ENCODE results near the gene SHC3. TPM values are rescaled to one million over a fixed set of nuclear protein-coding genes. Genes with fewer than 3 reads are reported as not detected.

Gene SHC3
- total RNA-seq, 1 experiment from 2014 or later: 0.27 TPM

- Histone ChIP-seq H3K9me3 (ENCODE audit: control insufficient read depth in 1 of 2, insufficient read depth in 1 of 2, low read depth in 1 of 2, low read length in 2 of 2) (no peaks in the 10 kb centered on the region), H3K4me1 (ENCODE audit: control insufficient read depth in 1 of 2, insufficient read depth in 2 of 2, low read length in 2 of 2) (peaks cover 20 to 24% of the 10 kb centered on the region in 2 experiments; a peak in 3 of 4 replicates), H3K4me3 (replicated peaks in 1 of 2; ENCODE audit: low read depth in 1 of 2, low read length in 2 of 2) (no peak overlapping the region), H3K79me2 (ENCODE audit: insufficient read depth, low read length) (no peaks in the 10 kb centered on the region), H3K9me2 (ENCODE audit: insufficient read depth) (no peaks in the 10 kb centered on the region), H3K27me3 (ENCODE audit: insufficient read depth, low read length) (no peaks in the 10 kb centered on the region), H3K36me3 (ENCODE audit: control insufficient read depth in 1 of 2, insufficient read depth in 2 of 2, low read length in 2 of 2) (no peaks in the 10 kb centered on the region), H4K20me1 (ENCODE audit: insufficient read depth) (no peaks in the 10 kb centered on the region), H3K9ac (ENCODE audit: low read length) (no peak overlapping the region), H3K4me2 (ENCODE audit: low read length) (peak overlapping the region; percentile 59), H2AFZ (ENCODE audit: low read depth, low read length, poor library complexity, severe bottlenecking) (no peak overlapping the region), H3K27ac (ENCODE audit: low read depth, low read length) (no peak overlapping the region)
- intact Hi-C loops (cut with micrococcal nuclease): no loop called here
- ChIA-PET POLR2A (no interaction called here), CTCF (no interaction called here), RAD21 (ENCODE audit: low non-redundant PET in 1 of 2, low total read pairs in 2 of 2, uncharacterized antibody in 2 of 2, unreplicated experiment in 2 of 2) (no interaction called here)
- TF ChIP-seq CBX3 (IDR thresholded peaks at IDR 0.05; ENCODE audit: low read depth) (peak; percentile 56; the same call in 1 of the 2 replicates), FOSL1 (IDR thresholded peaks at IDR 0.05; ENCODE audit: low read depth) (peak; percentile 60; the same call in 1 of the 2 replicates), JUND (IDR thresholded peaks at IDR 0.05) (peak; percentile 66), POLR2AphosphoS5 (IDR thresholded peaks at IDR 0.05; ENCODE audit: low read depth, low read length) (no peak), RAD21 (IDR thresholded peaks at IDR 0.05; ENCODE audit: low read depth) (no peak)
- peak; percentile 82 for ATAC-seq
- DNase-seq (ENCODE audit: low read depth, low spot score): peak; percentile 19
- BruUV-seq (replicated peaks): no TSS peak
Measured at GRCh38 chr9:89021154-89021803, 157.3 kb downstream of the SHC3 start.

- intact Hi-C loops (cut with micrococcal nuclease): no loop called here
- DNase-seq (ENCODE audit: low read depth, low spot score): no peak
- Histone ChIP-seq H2AFZ (ENCODE audit: low read depth, low read length, poor library complexity, severe bottlenecking) (no peak overlapping the region), H3K79me2 (ENCODE audit: insufficient read depth, low read length) (no peaks in the 10 kb centered on the region), H3K27me3 (ENCODE audit: insufficient read depth, low read length) (no peaks in the 10 kb centered on the region), H3K4me1 (ENCODE audit: control insufficient read depth in 1 of 2, insufficient read depth in 2 of 2, low read length in 2 of 2) (peaks cover 20 to 24% of the 10 kb centered on the region in 2 experiments; a peak in 3 of 4 replicates), H3K36me3 (ENCODE audit: control insufficient read depth in 1 of 2, insufficient read depth in 2 of 2, low read length in 2 of 2) (no peaks in the 10 kb centered on the region), H4K20me1 (ENCODE audit: insufficient read depth) (no peaks in the 10 kb centered on the region), H3K4me3 (replicated peaks in 1 of 2; ENCODE audit: low read depth in 1 of 2, low read length in 2 of 2) (no peak overlapping the region), H3K9me2 (ENCODE audit: insufficient read depth) (no peaks in the 10 kb centered on the region), H3K9me3 (ENCODE audit: control insufficient read depth in 1 of 2, insufficient read depth in 1 of 2, low read depth in 1 of 2, low read length in 2 of 2) (no peaks in the 10 kb centered on the region), H3K4me2 (ENCODE audit: low read length) (peak overlapping the region; percentile 59), H3K9ac (ENCODE audit: low read length) (no peak overlapping the region), H3K27ac (ENCODE audit: low read depth, low read length) (no peak overlapping the region)
- CTCF ChIA-PET: no interaction called here
- peak; percentile 61 for ATAC-seq
- no TSS peak for BruUV-seq (replicated peaks)
- POLR2A ChIA-PET: no interaction called here
- RAD21 ChIA-PET (ENCODE audit: low non-redundant PET in 1 of 2, low total read pairs in 2 of 2, uncharacterized antibody in 2 of 2, unreplicated experiment in 2 of 2): no interaction called here
- TF ChIP-seq ZBTB33 (IDR thresholded peaks at IDR 0.05; ENCODE audit: extremely low read depth, insufficient replicate concordance, low read length) (no peak), CBX3 (IDR thresholded peaks at IDR 0.05; ENCODE audit: low read depth) (no peak), SIN3A (IDR thresholded peaks at IDR 0.05; ENCODE audit: low read depth) (no peak), MAX (IDR thresholded peaks at IDR 0.05) (no peak), ATF3 (IDR thresholded peaks at IDR 0.05) (no peak), SP1 (IDR thresholded peaks at IDR 0.05; ENCODE audit: low read depth) (no peak), RAD21 (IDR thresholded peaks at IDR 0.05; ENCODE audit: low read depth) (no peak), EZH2 (IDR thresholded peaks at IDR 0.05) (no peak), ELF1 (IDR thresholded peaks at IDR 0.05; ENCODE audit: borderline replicate concordance, low read depth) (no peak), ZFX (IDR thresholded peaks at IDR 0.05) (no peak), CTCF (IDR thresholded peaks at IDR 0.05 in 2 of 3, conservative IDR thresholded peaks at IDR 0.05 in 1 of 3; ENCODE audit: borderline replicate concordance in 1 of 3, insufficient read depth in 1 of 3, low read depth in 2 of 3, low read length in 2 of 3) (no peak), SRF (IDR thresholded peaks at IDR 0.05; ENCODE audit: low read depth) (no peak), YY1 (IDR thresholded peaks at IDR 0.05; ENCODE audit: extremely low read depth, insufficient replicate concordance, low read depth, low read length) (no peak)
Measured at GRCh38 chr9:89020754-89021153, 157.9 kb downstream of the SHC3 start.

Data from HCT116 (cell line).